ENCODE measurements around the gene CHRNA7.

CHRNA7 gene

GRCh38 chr15:32089851-32090359 lies 59.6 kb downstream of the CHRNA7 start:
- no peak for DNase-seq

- no peak for DNase-seq
Observed at GRCh38 chr15:32091505-32092380, 61.4 kb downstream of the CHRNA7 start.

- no peak for DNase-seq
Observed at GRCh38 chr15:32096213-32096612, 65.9 kb downstream of the CHRNA7 start.

DNA sequence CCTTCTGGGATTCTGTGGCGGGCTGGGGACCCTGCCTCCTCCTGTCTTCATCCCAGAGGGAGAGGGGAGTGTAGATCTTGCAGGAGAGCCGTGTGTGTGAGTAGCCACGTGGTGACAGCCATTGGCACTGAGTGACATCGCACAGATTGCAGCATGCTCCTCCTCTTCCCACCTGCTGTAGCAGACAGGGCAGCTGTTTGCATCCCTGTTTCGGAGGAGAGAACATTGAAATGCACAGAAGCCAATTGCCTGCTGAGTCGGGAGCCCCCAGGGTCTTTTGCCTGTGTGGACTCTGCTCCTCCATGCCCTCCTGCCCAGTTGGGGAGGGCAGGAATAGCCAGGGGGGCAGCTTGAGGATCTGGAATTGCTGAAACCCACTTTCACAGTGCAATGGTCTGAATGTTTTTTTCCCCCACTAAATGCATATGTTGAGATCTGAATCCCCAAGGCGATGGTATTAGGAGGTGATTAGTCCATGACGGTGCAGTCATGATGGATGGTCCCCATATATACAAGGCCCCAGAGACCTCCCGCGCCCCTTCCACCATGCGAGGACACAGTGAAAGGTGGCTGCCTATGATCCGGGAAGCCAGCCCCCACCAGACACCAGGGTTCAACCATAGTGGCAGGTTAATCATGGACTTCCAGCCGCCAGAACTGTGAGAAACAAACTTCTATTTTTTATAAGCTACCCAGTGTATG lies 66.8 kb downstream of the CHRNA7 start:
- DNase-seq: no peak

GRCh38 chr15:32098033-32098432 lies 67.7 kb downstream of the CHRNA7 start:
- DNase-seq: no peak

DNA sequence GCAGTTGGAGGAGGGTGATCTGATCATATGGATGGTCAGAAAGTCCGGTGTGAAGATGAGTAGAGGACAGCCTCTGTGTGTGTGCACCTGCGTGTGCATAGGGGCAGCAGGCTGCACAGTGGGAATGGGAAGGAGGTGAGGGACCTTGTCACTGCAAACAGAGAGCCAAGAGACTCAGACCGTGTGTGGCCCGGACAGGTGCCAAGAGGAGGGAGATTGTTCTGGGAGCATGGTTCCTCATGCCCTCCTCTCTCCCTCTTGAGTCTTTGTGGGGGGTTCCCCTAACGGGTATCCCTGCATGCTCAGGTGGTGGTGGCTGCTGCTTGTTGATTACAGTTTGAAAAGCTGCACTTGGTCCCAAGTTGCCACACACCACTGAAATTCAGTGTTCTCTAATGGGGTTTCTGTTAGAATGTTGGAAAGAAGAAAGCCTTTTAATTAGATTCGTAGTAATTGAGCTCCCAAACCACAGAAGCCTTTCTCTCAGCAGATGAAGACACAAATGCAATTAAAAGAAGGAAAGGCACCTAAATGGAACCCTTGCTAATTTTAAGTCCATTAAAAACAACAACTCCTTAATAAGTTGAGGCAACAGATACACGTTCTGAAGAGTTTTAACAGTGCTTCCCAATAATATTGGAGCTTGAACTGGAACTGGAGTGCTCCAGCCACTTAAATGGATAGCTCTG lies 68.9 kb downstream of the CHRNA7 start:
- DNase-seq: no peak

- no peak for DNase-seq
Observed at GRCh38 chr15:32099956-32100684, 69.8 kb downstream of the CHRNA7 start.

DNA sequence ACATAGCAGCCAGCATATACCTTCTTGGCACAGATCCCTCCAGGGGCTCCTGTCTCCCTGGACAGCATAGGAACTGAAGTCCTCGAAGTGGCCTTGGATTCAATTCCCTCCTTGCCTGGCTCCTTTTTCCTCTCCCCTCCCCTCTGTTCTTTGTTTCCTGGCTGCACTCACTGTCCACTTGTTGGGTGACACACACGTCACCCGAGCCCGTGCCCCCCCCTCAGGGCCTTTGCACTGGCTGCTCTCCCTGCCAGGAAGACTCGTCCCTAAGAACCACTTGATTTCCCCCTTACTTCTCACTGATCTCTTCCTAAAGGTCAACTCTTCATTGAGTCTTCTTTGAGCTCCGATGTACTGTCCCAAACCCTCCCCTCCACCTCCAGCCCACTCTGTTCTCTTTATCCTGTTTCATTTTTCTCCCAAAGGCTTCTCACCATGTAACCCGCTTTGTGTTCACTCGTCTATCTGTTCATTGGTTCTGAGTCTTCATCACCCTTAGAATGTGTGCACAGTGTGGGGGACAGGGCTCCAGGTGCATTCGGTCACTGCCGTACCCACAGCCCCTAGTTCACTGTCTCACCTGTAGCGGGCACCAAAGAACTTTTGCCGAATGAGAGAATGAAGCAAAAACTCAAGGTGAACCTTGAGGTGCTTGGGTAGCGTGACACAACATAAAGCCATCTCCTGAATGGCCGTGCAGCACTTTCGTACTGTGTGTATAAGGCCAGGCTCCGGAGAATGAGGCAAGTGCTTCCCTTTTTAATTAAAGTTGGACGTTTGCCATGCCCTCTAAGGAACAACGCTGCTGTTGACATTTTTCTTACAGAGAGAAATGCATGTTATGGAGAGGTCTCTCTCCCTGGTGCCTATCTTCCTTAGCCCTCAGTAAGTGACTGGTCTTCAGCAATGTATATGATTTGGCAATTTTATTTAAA lies 74.0 kb downstream of the CHRNA7 start:
- no peak for DNase-seq

GRCh38 chr15:32105258-32106241 lies 75.2 kb downstream of the CHRNA7 start:
- DNase-seq: no peak

DNA sequence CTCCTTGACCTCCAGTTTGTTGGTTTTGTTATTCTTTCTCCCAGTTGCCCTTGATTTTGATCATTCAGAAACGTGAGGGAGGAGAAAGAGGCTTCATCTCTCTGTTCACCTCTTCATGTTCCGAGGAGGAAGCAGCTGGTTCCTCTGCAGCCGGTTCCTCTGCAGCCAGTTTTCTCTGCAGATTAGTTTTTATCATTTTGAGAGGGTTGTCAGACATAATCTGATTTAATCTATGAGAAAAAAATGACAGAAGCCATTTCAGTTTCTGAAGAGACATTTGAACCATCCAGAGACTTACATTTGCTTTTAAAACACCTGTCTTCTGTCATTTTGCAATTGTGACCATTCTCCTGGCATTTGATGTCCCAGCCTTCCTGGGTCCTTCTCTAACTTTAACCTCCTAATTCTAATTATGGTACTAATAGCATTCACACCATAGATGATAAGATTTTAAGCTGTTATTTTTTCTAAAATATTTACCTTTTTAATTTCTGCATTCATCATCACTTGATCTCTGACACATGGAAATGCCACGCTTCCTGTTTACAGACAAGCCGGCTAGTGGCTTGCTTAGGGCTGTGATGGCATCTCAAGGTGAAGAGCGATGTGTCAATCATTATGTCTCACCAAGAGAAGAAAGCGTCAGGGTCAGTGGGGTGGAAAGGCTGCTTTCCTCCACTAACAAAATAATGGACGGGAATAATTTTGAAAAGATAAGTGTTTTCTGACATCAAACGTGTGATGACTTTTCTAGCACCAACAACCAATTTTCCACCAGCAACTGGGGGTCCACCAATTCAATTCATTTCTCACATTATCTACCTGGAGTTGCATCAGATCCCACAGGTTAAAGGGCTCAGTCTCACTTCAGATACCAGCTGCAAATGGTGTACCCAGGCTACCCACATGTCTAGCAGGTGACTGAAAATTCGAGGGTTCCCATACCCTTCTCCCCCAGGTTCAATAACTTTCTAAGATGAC lies 76.4 kb downstream of the CHRNA7 start:
- DNase-seq: no peak

DNA sequence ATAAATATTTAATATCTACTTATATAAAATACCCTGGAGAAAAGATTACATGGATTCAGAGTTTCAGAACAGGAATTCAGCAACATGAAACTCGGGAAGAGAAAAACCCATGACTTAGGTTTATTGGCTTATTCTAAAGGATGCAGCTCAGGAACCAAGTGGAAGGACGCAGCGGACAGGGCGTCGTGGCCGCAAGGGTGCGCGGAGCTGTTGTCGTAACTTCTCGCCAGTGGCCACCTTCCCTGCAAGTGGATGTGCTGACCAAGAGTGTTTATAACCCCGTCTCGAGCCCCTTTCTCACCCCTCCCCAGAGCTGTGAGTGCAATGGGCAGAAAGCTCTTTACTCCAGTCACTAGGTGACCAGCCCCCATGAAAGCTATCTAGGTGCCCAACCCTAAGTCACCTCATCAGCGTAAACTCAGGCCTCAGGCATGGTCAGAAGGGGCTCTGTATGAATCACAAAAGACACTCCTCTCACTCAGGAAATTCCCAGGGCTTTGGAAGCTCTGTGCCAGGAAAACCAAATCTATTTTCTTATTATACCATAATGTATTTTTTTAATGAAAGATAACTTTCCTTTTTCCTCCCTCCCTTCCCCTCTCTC lies 77.3 kb downstream of the CHRNA7 start:
- no peak for DNase-seq

GRCh38 chr15:32108661-32109060 lies 78.3 kb downstream of the CHRNA7 start:
- no peak for DNase-seq

DNA sequence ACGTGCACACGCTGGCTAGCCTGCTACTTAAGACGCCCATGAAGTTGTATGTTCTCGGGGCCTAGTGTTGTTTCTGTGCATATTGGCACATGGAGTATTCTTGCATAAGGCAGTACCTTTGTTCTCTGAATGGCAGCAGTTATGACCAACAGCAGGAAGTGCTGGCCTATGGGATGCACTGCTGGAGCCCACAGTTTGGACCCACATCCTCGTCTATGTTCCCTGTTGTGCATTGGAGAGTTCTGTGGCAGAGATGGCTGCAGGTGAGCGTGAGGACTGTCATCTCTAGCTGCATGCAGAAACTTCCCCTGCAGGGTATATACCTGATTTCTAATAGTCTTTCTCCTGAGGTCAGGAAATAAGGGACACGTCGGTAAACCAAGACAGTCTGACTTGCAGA lies 81.8 kb downstream of the CHRNA7 start:
- DNase-seq: no peak

DNA sequence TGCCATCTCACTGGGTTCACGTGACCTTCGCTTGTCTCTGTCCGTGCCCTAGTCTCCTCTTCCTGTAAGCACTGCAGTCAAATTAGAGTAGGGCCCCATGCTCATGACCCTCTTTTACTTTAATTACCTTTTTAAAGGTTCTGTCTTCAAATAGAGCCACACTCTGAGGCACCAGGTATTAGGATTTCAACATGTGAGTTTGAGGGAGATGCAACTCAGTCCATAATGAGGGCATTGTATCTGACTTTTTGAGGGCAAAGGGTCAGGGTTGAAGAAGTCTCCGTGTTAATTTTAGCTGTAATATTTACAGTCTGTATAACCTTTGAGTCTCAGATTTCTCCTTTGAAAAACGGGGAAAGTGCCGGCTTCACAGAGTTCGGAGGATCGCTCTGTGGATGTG lies 82.9 kb downstream of the CHRNA7 start:
- no peak for DNase-seq

- DNase-seq: no peak
Observed at GRCh38 chr15:32117122-32117521, 86.8 kb downstream of the CHRNA7 start.

- no peak for DNase-seq
Observed at GRCh38 chr15:32119286-32119685, 89.0 kb downstream of the CHRNA7 start.

GRCh38 chr15:32119694-32120330 lies 89.5 kb downstream of the CHRNA7 start:
- DNase-seq: no peak

Measured in effector CD4-positive, alpha-beta T cell (primary cell).